ENCODE measurements around the gene AQP12B.

- TF ChIP-seq CTCF (IDR thresholded peaks at IDR 0.05; ENCODE audit: low read length): no peak
- no peak for TF ChIP-seq EZH2phosphoT487 (IDR thresholded peaks at IDR 0.05; ENCODE audit: low read length)
- TF ChIP-seq EZH2 (optimal IDR thresholded peaks at IDR 0.05; ENCODE audit: low read depth, low read length): no peak
These were observed 12.3 kb downstream of the AQP12B start for GRCh38 chr2:240670402-240670801.

Measured in MM.1S (cell line).